NCI-H1930 (cell line): ENCODE results near the gene DZIP3.
A peak's percentile ranks its signal among the peaks of the same experiment; 100 is the strongest.
"Not testable (repeated sequence)": the region's sequence is repeated elsewhere in the genome, so short reads cannot be mapped to it uniquely, and the experiment has no call there.

Source experiments
- DNase-seq, 2 experiments: peaks; one replicate each; lab custom pipeline; 2025; lab: John Stamatoyannopoulos, UW

DZIP3 gene

DNA sequence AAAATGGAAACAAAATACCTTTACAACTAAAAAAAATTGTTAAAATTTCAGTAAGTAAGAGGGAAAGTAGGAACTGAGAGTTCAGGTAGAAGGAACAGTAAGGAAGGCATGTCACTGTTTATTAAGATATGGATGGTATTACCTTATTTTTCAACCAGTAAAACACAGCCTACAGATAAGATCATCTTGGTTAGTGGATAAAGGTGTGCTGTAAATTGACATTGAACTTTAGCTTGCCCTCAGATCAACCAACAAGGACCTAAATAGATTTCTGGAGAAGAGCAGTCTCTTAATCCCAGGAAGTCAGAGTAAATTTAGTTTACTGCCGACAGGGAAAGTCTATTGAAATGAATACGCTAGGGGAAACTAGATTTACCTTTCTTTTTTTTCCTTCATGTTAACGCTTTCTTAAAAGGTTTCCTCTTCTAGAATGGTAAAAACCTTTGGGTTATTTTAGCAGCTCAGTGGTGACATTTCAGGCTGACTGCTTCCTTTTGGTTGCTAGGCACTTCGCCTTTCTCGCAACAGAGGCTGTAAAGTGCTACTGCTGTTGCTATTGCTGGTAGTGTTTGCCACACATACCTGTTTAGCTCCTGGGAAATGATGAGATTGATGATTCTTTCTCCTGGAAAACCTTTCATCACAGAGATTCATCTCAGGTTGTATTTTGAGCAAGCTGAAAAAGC, 12.9 kb downstream of the DZIP3 start:
- no peak for DNase-seq

DNA sequence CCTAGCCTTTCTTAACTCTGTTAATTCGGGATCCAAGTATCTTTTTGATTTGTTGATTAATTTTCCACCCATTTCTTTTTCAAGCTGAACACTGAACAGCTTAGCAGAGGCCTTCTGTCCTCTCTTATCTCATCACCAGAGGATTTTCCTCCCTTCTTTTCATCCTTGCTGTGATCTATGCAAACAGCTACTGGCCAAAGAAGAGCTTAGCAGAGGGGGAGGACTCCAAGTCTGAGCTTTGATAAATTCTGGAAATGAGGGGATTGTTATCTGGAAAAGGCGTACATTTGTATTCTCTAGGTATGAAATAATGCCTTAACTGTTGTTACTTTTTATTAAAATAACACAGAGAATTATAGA, 13.4 kb downstream of the DZIP3 start:
- DNase-seq: no peak

DNA sequence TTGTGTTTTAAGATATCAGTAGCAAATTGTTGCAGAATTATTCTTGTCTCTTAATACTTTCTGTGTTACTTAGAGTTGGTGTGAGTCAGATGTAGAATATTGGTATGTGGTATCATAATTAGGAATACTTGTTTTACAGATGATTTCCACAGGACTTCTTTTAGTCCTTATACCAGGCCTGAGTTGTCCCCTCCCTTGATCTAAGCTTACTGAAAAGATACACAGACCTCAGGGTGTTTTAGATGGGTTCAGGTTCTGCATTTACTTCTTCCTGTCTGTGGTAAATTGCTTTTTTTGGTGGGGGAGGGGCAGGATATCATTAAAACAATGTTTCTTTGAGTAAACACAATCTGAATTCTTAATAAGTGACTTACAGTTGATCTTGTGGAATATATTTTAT, 14.2 kb downstream of the DZIP3 start:
- no peak for DNase-seq

DNA sequence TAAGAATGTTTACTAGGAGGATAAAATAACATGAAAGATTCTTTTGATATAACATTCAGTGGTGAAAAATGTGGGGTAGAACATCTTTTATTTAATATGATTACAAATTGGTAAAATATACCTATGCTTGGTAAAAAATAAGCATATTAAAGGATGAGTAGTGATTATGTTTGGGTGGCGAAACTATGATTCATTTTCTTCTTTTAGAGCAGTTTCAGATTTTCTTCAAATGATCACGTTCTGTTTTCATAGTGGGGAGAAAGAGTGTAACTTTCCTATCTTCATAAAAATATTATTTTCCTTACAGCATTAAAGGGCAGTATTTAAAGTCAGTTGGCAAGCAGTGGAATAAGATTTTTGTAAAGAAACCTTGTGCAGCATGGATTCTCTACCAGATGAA, 15.5 kb downstream of the DZIP3 start:
- no peak for DNase-seq

DNA sequence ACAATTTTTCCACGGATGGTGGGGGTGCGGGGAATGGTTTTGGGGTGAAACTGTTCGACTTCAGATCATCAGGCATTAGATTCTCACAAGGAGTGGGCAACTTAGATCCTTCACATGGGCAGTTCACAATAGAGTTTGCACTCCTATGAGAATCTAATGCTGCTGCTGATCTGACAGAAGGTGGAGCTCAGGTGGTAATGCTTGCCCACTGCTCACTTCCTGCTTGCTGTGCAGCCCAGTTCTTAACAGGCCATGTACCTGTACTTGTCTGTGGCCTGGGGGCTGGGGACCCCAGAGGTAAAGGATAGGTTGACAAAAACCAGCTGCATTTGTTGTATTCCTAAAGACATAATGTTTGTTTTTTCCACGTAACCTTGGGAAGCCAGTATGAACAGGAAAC, 16.0 kb downstream of the DZIP3 start:
- DNase-seq: no peak

DNA sequence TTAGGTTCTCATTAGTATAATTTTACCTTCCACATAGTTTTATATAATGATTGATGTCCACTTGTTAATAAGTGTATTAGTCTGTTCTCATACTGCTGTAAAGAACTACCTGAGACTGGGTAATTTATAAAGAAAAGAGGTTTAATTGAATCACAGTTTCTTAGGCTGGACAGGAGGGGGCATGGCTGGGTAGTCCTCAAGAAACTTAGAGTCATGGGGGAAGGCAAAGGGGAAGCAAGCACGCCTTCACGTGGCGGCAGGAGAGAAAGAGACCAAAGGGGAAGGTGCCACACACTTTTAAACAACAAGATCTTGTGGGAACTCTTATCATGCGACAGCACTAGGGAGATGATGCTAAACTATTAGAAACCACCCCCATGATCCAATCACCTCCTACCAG, 19.2 kb downstream of the DZIP3 start:
- DNase-seq: no peak

DNA sequence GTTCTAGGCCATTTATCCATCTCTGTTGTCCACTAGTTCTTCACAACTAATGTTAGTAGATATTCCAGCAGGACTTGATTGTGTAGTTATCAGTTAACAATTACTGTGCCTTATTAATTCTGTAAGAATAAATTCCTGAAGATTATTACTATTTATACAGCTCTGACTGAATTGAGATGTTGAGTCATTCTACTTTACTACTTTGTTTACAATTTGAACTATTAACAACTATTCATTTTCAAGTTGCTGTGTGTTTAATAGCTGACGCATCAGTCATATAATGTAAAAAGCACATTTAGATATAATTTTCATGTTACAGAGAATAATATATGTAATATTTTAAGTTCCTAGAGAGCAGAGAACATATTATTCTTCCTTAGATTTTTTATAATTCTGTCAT, 21.1 kb downstream of the DZIP3 start:
- no peak for DNase-seq

- DNase-seq: not testable (repeated sequence)
These were observed 26.6 kb downstream of the DZIP3 start for GRCh38 chr3:108616090-108616489.

- DNase-seq: no peak
These were observed 30.7 kb downstream of the DZIP3 start for GRCh38 chr3:108620250-108620649.

GRCh38 chr3:108623504-108623903, 34.0 kb downstream of the DZIP3 start:
- DNase-seq: no peak

DNA sequence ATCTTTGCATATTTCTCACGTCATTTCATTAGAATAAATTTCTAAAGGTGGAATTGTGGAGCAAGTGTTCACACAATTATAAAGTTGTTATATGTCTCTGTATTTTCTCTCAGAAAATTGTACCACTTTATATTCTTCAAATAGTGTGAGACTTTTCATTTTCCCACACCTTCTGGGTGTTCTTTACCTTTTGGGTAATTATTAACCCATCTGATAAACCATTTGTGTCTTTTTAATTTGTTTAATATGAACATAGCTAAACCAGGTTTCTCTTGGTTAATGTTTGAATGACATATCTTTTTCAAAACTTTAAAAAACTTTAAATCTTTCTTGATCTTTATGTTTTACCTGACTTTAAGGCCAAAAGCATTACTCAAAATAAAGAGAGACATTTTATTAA, 40.5 kb downstream of the DZIP3 start:
- no peak for DNase-seq

GRCh38 chr3:108642526-108642925, 53.0 kb downstream of the DZIP3 start:
- no peak for DNase-seq

DNA sequence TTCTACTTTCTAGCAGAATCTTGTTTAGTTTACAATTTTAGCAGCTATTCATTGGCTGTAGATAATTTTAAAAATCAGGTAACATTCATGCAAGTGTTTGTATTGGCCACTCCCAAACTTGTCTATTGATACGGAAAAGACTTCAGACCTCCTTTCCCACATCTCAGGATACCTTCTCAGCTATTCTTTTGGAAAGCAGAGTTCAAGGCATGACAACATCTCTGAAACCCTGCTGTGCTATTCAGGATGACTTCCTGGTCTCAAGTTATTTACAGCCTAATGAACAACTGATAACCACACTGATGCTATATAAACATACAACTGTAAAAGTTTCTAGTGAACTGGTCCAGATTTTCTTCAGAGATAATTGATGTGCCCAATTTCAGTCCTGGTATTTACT, 55.8 kb downstream of the DZIP3 start:
- DNase-seq: no peak

- DNase-seq: not testable (repeated sequence)
These were observed 66.1 kb downstream of the DZIP3 start for GRCh38 chr3:108655664-108656063.

DNA sequence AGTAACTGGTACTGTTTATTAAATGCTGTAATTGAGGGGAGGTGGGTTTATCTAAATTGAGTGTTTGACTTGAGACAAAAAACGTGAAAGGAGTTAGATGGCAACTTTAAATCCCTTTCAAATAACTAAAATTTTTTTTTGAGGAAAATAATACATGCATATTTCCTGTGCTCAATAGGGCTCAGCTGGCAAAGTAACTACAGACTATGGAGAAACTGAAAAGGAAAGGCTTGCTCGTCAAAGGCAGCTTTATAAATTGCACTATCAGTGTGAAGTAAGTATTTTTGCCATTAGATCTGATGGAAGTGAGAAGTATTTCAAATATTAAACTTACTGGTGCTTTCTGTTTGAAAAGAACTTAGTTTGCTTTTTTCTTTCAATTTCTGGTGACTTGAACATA, 72.2 kb downstream of the DZIP3 start:
- no peak for DNase-seq

- peak; percentile 5 to 19 for DNase-seq
These were observed 72.7 kb downstream of the DZIP3 start for GRCh38 chr3:108662142-108662738.

DNA sequence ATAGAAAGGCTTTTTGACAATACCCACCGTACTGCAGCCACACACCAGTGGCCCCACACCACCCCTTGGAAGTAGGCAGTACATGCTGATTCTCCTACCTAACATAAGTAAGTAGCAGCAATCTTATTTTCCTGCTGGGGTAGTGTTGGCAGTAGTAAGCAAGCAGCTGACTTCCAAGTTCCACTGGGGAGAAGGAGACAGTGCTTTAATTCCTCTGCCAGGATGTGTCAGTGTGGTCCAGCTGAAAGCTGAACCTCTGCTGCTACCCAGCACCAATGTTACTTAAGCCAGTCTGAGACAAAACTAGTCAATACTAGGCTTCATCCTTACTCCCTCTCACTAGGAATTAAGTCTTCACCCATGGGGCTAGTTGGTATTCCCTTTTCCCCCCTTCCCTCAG, 74.7 kb downstream of the DZIP3 start:
- DNase-seq: no peak

GRCh38 chr3:108667312-108667711, 77.8 kb downstream of the DZIP3 start:
- no peak for DNase-seq

DNA sequence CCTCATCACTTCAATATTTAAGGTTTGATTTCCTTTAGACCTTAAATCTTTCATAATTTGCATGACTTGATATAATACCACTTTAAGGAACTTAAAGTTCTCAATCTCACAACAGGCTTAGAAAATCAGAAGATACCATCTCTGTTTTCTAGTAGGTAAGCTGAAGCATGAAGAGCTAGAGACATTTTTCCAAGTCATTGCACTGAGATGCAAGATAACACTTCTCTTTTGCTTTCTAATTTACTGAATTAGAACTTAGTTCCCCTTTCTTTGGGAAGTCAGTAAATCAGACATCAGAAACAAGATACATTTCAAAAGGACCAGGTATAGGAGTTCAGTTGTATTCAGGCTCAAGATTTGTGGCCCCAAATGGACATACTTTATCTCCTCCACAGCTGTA, 79.7 kb downstream of the DZIP3 start:
- DNase-seq: no peak

DNA sequence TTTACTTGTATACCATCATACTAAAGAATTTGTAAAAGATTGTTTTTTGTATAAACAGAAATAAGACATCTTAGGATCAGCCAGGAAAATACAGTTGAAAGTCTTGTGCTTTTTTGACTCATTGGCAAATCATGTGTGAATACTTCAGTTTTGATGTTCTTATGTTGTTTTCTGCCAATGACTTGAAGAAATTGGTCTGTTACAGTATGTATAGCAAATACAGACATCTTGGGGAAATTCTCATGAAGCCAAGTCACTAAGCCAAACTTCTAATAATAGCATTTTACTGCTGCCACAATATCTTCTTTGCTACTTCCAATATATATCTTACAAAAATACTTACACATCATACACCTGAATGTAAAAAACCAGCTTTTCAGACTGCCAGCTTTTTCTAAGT, 83.2 kb downstream of the DZIP3 start:
- DNase-seq: no peak

DNA sequence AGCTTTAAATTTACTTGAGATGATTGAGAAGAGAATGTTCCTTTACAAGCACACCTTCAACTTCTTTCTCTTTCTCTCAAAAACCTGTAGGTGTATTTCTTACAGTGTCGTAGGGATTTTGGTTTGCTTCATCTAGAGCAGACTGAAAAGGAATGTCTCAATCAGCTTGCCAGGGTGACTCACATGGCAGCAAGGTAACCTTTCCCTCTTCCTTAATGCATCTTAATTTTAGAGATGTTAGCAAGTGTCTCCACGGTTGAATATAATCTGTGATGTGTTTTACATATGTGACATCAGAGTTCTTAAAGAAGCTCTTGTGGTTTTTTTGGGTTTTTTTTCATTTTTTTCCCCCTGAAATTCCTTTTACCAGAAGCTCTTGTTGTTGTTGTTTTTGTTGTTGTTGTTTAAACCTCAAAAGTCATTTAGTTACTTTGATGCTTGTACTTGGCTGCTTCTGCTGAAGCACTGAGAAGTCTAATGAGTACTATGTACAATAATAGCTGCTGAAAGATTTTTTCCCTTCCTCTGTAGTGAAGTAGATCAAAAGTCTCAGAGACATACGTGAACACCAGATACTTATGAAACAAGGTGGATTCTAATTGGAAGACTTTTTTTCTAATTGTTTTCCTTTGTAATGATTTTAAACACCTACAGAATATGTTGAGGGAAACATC, 84.6 kb downstream of the DZIP3 start:
- DNase-seq: no peak

DNA sequence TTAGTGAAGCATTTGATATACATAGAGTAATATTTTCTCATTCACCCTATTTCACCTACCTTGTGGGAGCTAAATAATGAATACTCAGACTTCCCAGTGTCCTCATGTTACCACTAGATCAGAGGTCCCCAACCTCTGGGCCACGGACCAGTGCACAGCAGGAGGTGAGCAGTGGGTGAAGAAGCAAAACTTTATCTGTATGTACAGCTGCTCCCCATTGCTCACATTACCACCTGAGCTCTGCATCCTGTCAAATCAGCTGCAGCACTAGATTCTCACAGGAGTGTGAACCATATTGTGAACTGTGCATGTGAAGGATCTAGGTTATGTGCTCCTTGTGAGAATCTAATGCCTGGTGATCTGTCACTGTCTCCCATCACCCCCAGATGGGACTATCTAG, 88.3 kb downstream of the DZIP3 start:
- DNase-seq: no peak

GRCh38 chr3:108692286-108692685, 102.8 kb downstream of the DZIP3 start:
- DNase-seq: not testable (repeated sequence)

GRCh38 chr3:108698461-108698860, 108.9 kb downstream of the DZIP3 start:
- no peak for DNase-seq
